ENCODE results near the gene ABHD14A. TPM values are rescaled to one million over a fixed set of nuclear protein-coding genes. Genes with fewer than 3 reads are reported as not detected.

ABHD14A gene
- total RNA-seq, 4 donors from 2014 or later = 20.1 to 52.7 (median 22.6) TPM

DNA sequence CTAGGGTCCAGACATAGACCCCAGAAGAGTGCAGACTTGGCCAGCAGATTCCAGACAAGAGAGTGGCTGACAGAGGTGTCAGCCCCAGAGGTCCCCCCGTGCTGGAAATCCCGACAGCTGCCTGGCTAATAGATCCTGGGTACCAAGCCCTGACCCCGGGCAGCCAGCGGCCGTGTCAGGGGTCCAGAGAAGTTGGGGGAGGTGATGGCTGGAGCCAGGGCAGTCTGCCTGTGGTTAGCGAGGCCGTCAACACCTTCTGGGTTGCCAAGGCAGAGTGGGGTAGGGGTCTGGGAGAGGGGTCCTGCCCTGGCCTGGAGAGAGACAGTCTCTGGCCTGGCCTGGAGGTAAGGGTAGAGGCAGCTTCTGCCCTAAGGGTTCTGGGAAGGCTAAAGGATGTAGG is 45.9 kb downstream of the ABHD14A start:
- DNase-seq (ENCODE audit: low spot score in 2 of 2) = no peak
- Histone ChIP-seq H3K27me3 (no peaks in the 10 kb centered on the region), H3K9me3 (no peaks in the 10 kb centered on the region), H3K4me3 (no peak overlapping the region), H3K27ac (peak overlapping the region; percentile 43 to 94 (median 76)), H3K4me1 (peaks cover 0 to 85% (median 33%) of the 10 kb centered on the region in 4 donors), H3K36me3 (no peaks in the 10 kb centered on the region)
- TF ChIP-seq POLR2A (IDR thresholded peaks at IDR 0.05) (no peak), EP300 (IDR thresholded peaks at IDR 0.05) (no peak)
- TF ChIP-seq, protein P1, sequence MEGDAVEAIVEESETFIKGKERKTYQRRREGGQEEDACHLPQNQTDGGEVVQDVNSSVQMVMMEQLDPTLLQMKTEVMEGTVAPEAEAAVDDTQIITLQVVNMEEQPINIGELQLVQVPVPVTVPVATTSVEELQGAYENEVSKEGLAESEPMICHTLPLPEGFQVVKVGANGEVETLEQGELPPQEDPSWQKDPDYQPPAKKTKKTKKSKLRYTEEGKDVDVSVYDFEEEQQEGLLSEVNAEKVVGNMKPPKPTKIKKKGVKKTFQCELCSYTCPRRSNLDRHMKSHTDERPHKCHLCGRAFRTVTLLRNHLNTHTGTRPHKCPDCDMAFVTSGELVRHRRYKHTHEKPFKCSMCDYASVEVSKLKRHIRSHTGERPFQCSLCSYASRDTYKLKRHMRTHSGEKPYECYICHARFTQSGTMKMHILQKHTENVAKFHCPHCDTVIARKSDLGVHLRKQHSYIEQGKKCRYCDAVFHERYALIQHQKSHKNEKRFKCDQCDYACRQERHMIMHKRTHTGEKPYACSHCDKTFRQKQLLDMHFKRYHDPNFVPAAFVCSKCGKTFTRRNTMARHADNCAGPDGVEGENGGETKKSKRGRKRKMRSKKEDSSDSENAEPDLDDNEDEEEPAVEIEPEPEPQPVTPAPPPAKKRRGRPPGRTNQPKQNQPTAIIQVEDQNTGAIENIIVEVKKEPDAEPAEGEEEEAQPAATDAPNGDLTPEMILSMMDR (IDR thresholded peaks at IDR 0.05) = no peak
- 81 to 93% methylated on average over 7 of the region's 7 CpGs for WGBS, 2 donors

GRCh38 chr3:52021489-52022268 is 46.8 kb downstream of the ABHD14A start:
- TF ChIP-seq POLR2A (IDR thresholded peaks at IDR 0.05) (no peak), EP300 (IDR thresholded peaks at IDR 0.05) (no peak)
- TF ChIP-seq, protein P1 (IDR thresholded peaks at IDR 0.05) = no peak
- no peak for DNase-seq (ENCODE audit: low spot score in 2 of 2)
- Histone ChIP-seq H3K4me3 (no peak overlapping the region), H3K4me1 (peaks cover 0 to 84% (median 34%) of the 10 kb centered on the region in 4 donors), H3K27me3 (no peaks in the 10 kb centered on the region), H3K9me3 (no peaks in the 10 kb centered on the region), H3K27ac (peak overlapping the region; percentile 43 to 94 (median 76)), H3K36me3 (no peaks in the 10 kb centered on the region)
- 60 to 68% methylated on average over 10 of the region's 10 CpGs for WGBS, 2 donors

- no peak overlapping the region for H3K4me3 ChIP-seq
Measured at GRCh38 chr3:52022323-52023100, 47.6 kb downstream of the ABHD14A start.

GRCh38 chr3:52023101-52023770 is 48.4 kb downstream of the ABHD14A start:
- no peak for TF ChIP-seq POLR2A (IDR thresholded peaks at IDR 0.05)
- no peak for TF ChIP-seq EP300 (IDR thresholded peaks at IDR 0.05)
- TF ChIP-seq, protein P1 (IDR thresholded peaks at IDR 0.05) = no peak
- Histone ChIP-seq H3K9me3 (no peaks in the 10 kb centered on the region), H3K27me3 (no peaks in the 10 kb centered on the region), H3K4me3 (no peak overlapping the region), H3K27ac (peak overlapping the region in 2 of 4 donors; percentile 88 to 94), H3K36me3 (no peaks in the 10 kb centered on the region), H3K4me1 (peaks cover 0 to 76% (median 31%) of the 10 kb centered on the region in 4 donors)
- no peak for DNase-seq (ENCODE audit: low spot score in 2 of 2)
- 82 to 88% methylated on average over 3 of the region's 3 CpGs for WGBS, 2 donors

More at GRCh38 chr3:52022323-52023100, 47.6 kb downstream of the ABHD14A start:
- H3K9me3 ChIP-seq = no peaks in the 10 kb centered on the region
- DNase-seq (ENCODE audit: low spot score in 2 of 2) = no peak
- peak overlapping the region in 3 of 4 donors; percentile 15 to 94 (median 88) for H3K27ac ChIP-seq
- no peaks in the 10 kb centered on the region for H3K36me3 ChIP-seq
- 45 to 55% methylated on average over 18 to 20 of the region's 20 CpGs for WGBS, 2 donors
- no peaks in the 10 kb centered on the region for H3K27me3 ChIP-seq
- TF ChIP-seq EP300 (IDR thresholded peaks at IDR 0.05) (peak in 1 of 2 donors; percentile 36), POLR2A (IDR thresholded peaks at IDR 0.05) (no peak)
- TF ChIP-seq, protein P1 (IDR thresholded peaks at IDR 0.05) = peak in 1 of 5 experiments; percentile 6
- H3K4me1 ChIP-seq = peaks cover 0 to 77% (median 32%) of the 10 kb centered on the region in 4 donors

Data from tibial nerve (tissue), 4 donors.